GM13976 (cell line): ENCODE measurements around the gene PPP1R8.

Experiments
- DNase-seq: peaks from one replicate; pipeline ENCODE4 v3.0.0; 2012; ENCODE audit warnings: low spot score
- CTCF ChIP-seq: IDR thresholded peaks from 2 replicates; pipeline ENCODE4 v1.5.1; 2012; ENCODE audit warnings: borderline replicate concordance, mild to moderate bottlenecking; ENCODE audit not compliant: insufficient read depth; ENCODE audit errors: extremely low read depth, missing control alignments, control extremely low read depth
- in situ Hi-C: fragments of 300-500 bp; cut with MboI; formaldehyde crosslinking; loops from one replicate; pipeline ENCODE4 v1.12.0; 2022; ENCODE audit warnings: low sequenced_read_pairs, mixed read lengths, inconsistent platforms; ENCODE audit not compliant: unreplicated experiment

The PPP1R8 gene

GRCh38 chr1:27832762-27833161, 2.2 kb downstream of the PPP1R8 start:
- in situ Hi-C loops: no loop called here
- DNase-seq: no peak
- no peak for TF ChIP-seq CTCF

- in situ Hi-C loops: no loop called here
- DNase-seq: no peak
- TF ChIP-seq CTCF: no peak
Measured at GRCh38 chr1:27833470-27833869, 2.9 kb downstream of the PPP1R8 start.

GRCh38 chr1:27835046-27835445, 4.5 kb downstream of the PPP1R8 start:
- in situ Hi-C loops: no loop called here
- DNase-seq: no peak
- TF ChIP-seq CTCF: no peak

GRCh38 chr1:27835501-27835900, 4.9 kb downstream of the PPP1R8 start:
- in situ Hi-C loops: no loop called here

GRCh38 chr1:27849951-27850350, 19.4 kb downstream of the PPP1R8 start:
- no peak for TF ChIP-seq CTCF
- in situ Hi-C loops: loop anchor here (10.0 kb wide), 1 partner anchor 135 kb away; no protein-coding TSS in a partner anchor
- no peak for DNase-seq

More at GRCh38 chr1:27835501-27835900, 4.9 kb downstream of the PPP1R8 start:
- no peak for DNase-seq
- no peak for TF ChIP-seq CTCF

- in situ Hi-C loops: loop anchor here (10.0 kb wide), 1 partner anchor 130 kb away; no protein-coding TSS in a partner anchor
- no peak for DNase-seq
- TF ChIP-seq CTCF: no peak
Measured at GRCh38 chr1:27855085-27855484, 24.5 kb downstream of the PPP1R8 start.
